SH-SY5Y (cell line): Measurements from ENCODE around the gene SYNGR1.

Experiments
- GATA2 ChIP-seq: IDR thresholded peaks from 2 replicates; pipeline ENCODE4 v1.6.1; 2011; ENCODE audit warnings: mild to moderate bottlenecking, low read depth, low read length
- GATA3 ChIP-seq: IDR thresholded peaks from 2 replicates; pipeline ENCODE4 v1.6.1; 2011; ENCODE audit warnings: low read depth, mild to moderate bottlenecking, low read length, moderate library complexity

SYNGR1 gene

GRCh38 chr22:39349967-39350726, at the start of gene SYNGR1:
TSS of gene SYNGR1 (plus strand) at chr22:39349991. CDS start at chr22:39350011, 20 bp downstream.
- TF ChIP-seq GATA3: no peak
- no peak for TF ChIP-seq GATA2

- TF ChIP-seq GATA2 (no peak), GATA3 (no peak)
Observed at GRCh38 chr22:39300186-39300830, 49.5 kb upstream of the SYNGR1 start.

GRCh38 chr22:39301108-39301507, 48.7 kb upstream of the SYNGR1 start:
- TF ChIP-seq GATA3 (no peak), GATA2 (no peak)

- TF ChIP-seq GATA2 (no peak), GATA3 (no peak)
Observed at GRCh38 chr22:39301926-39302325, 47.9 kb upstream of the SYNGR1 start.

GRCh38 chr22:39302431-39302960, 47.3 kb upstream of the SYNGR1 start:
- TF ChIP-seq GATA3 (no peak), GATA2 (no peak)

GRCh38 chr22:39303358-39303757, 46.4 kb upstream of the SYNGR1 start:
- TF ChIP-seq GATA3 (no peak), GATA2 (no peak)

GRCh38 chr22:39303892-39304671, 45.7 kb upstream of the SYNGR1 start:
- TF ChIP-seq GATA2 (no peak), GATA3 (no peak)

- TF ChIP-seq GATA2 (no peak), GATA3 (no peak)
Observed at GRCh38 chr22:39306456-39307361, 43.1 kb upstream of the SYNGR1 start.

- no peak for TF ChIP-seq GATA3
- TF ChIP-seq GATA2: no peak
Observed at GRCh38 chr22:39308614-39309363, 41.0 kb upstream of the SYNGR1 start.

GRCh38 chr22:39309364-39309861, 40.4 kb upstream of the SYNGR1 start:
- TF ChIP-seq GATA3: no peak

GRCh38 chr22:39309881-39310714, 39.7 kb upstream of the SYNGR1 start:
- no peak for TF ChIP-seq GATA2
- no peak for TF ChIP-seq GATA3

GRCh38 chr22:39311592-39312400, 38.0 kb upstream of the SYNGR1 start:
- TF ChIP-seq GATA2 (no peak), GATA3 (no peak)
